WERI-Rb-1 (cell line): ENCODE results near the gene GP1BB.
"Not testable (repeated sequence)": the region's sequence is repeated elsewhere in the genome, so short reads cannot be mapped to it uniquely, and the experiment has no call there.

ENCODE experiments used
- DNase-seq: peaks from one replicate; pipeline ENCODE4 v3.0.0-alpha.2; 2020
- H3K27ac ChIP-seq: fragments of 250-450 bp; sonication (Bioruptor Pico); 2 replicates; pipeline ENCODE4 v1.5.1; 2020; ENCODE audit warnings: mild to moderate bottlenecking, moderate library complexity
- H3K27me3 ChIP-seq: fragments of 250-450 bp; sonication (Bioruptor Pico); 2 replicates; pipeline ENCODE4 v1.5.1; 2021; ENCODE audit warnings: mild to moderate bottlenecking, low read depth, moderate library complexity; ENCODE audit not compliant: insufficient read depth, severe bottlenecking
- H3K36me3 ChIP-seq: fragments of 250-450 bp; sonication (Bioruptor Pico); 2 replicates; pipeline ENCODE4 v1.5.1; 2020; ENCODE audit warnings: mild to moderate bottlenecking, moderate library complexity
- H3K4me3 ChIP-seq: 2 replicates; pipeline ENCODE4 v1.5.1; 2011; ENCODE audit warnings: low read depth, mild to moderate bottlenecking, control low read depth, low read length
- H3K9me3 ChIP-seq: fragments of 250-450 bp; sonication (Bioruptor Pico); 2 replicates; pipeline ENCODE4 v1.5.1; 2021; ENCODE audit warnings: mild to moderate bottlenecking, moderate library complexity; ENCODE audit not compliant: severe bottlenecking
- TF ChIP-seq, protein P1 (sequence below): IDR thresholded peaks from 2 replicates; pipeline ENCODE4 v1.5.1; 2011; ENCODE audit warnings: low read depth, mild to moderate bottlenecking, control low read depth, inconsistent platforms, low read length

Gene GP1BB

DNA sequence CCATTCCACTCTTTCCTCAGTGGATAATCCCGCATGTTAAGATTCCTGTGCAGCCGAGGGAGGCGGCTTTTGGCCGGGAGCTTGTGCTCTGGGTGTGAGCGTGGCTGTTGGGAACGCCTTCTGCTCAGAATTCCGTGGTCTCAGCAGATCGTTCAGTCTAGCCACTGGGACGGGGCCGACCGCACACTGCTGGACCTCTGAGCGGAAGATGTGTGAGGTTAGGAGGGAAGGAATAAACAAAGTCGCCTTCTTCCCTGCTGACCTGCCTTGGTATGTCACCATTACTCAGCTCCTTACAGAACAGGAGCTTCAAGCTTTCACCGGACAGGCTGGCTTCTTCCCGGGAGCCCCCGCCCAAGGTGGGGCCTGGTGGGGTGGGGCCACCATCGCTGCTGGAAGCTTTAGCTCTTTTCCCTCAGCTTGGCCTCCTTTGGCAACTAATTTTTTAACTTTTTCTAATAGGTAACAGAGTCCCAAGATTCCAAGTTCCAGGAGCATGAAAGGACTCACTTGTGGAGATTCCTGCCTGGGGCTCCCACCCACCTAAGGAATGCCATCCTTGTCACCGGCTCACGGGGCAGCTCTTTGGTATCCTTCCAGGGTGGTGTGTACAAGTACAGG lies 31.5 kb upstream of the GP1BB start:
- Histone ChIP-seq H3K27me3 (peaks cover 52% of the 10 kb centered on the region), H3K27ac (no peak overlapping the region), H3K4me3 (no peak overlapping the region), H3K9me3 (no peaks in the 10 kb centered on the region), H3K36me3 (no peaks in the 10 kb centered on the region)
- TF ChIP-seq, protein P1, sequence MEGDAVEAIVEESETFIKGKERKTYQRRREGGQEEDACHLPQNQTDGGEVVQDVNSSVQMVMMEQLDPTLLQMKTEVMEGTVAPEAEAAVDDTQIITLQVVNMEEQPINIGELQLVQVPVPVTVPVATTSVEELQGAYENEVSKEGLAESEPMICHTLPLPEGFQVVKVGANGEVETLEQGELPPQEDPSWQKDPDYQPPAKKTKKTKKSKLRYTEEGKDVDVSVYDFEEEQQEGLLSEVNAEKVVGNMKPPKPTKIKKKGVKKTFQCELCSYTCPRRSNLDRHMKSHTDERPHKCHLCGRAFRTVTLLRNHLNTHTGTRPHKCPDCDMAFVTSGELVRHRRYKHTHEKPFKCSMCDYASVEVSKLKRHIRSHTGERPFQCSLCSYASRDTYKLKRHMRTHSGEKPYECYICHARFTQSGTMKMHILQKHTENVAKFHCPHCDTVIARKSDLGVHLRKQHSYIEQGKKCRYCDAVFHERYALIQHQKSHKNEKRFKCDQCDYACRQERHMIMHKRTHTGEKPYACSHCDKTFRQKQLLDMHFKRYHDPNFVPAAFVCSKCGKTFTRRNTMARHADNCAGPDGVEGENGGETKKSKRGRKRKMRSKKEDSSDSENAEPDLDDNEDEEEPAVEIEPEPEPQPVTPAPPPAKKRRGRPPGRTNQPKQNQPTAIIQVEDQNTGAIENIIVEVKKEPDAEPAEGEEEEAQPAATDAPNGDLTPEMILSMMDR = no peak
- peak; percentile 52 for DNase-seq

- Histone ChIP-seq H3K36me3 (no peaks in the 10 kb centered on the region), H3K27me3 (peaks cover 39% of the 10 kb centered on the region), H3K4me3 (no peak overlapping the region), H3K9me3 (no peaks in the 10 kb centered on the region), H3K27ac (no peak overlapping the region)
- TF ChIP-seq, protein P1 = no peak
- DNase-seq = no peak
These were observed 29.8 kb upstream of the GP1BB start for GRCh38 chr22:19693581-19693980.

DNA sequence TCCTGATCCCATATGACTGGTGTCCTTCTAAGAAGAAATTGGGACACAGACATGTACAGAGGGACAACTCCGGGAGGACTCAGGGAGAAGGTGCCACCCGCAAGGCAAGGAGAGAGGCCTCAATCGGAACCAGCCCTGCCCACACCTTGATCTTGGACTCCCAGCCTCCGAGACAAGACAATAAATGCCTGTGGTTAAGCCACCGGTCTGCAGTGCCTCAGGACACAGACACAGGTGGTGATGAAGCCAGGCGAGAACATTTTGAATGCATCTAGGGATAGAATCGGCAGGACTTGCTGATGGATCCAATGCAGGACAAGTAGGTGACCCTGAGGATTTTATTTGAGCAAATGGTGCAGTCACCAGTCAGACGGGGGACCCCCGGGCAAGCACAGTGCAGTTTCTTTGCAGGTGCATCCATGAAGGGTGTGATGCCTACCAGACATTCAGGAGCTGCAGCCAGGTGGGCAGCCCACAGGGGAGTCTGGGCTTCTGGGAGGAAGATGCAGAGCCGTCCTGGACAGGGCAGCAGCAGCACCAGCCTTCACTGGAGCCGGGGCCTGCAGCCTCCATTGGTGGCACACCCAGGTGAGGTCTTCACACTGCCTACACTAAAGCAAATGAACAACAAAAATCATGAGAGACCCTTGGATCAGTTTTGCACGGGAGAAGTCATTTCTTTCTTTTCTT lies 29.2 kb upstream of the GP1BB start:
- peaks cover 33% of the 10 kb centered on the region for H3K27me3 ChIP-seq
- TF ChIP-seq, protein P1 = no peak
- DNase-seq = no peak
- H3K36me3 ChIP-seq = no peaks in the 10 kb centered on the region
- no peak overlapping the region for H3K27ac ChIP-seq
- no peak overlapping the region for H3K4me3 ChIP-seq
- no peaks in the 10 kb centered on the region for H3K9me3 ChIP-seq

GRCh38 chr22:19694696-19695095 lies 28.6 kb upstream of the GP1BB start:
- TF ChIP-seq, protein P1 = no peak
- DNase-seq = no peak

DNA sequence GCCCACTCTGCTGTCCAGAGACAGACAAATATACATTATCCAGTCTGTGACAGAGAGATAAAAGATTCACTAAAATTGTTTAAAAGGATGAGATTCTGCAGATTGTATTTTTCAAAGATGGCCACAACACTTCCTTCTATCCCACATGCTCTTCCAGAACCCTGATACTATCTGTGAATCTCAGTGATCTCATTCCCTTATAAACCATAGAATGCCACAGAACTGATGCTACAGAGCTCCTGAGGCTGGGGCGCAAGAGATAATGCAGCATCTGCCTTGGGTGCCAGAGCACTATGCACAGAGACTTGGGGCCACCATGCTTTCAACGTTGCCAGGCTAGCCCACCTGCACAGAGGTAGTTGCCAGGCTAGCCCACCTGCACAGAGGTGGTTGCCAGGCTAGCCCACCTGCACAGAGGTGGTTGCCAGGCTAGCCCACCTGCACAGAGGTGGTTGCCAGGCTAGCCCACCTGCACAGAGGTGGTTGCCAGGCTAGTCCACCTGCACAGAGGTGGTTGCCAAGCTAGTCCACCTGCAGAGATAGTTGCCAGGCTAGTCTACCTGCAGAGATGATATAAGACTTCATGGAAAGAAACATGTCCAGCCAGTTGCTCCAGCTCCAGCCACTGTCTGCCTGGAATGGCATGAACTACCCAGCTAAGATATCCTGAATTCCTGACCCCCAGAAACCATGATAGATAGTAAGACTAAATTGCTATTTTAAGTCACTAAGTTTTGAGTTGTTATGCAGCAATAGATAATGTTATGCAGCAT lies 26.6 kb upstream of the GP1BB start:
- no peak overlapping the region for H3K4me3 ChIP-seq
- no peak overlapping the region for H3K27ac ChIP-seq
- DNase-seq = no peak
- TF ChIP-seq, protein P1 = no peak
- H3K27me3 ChIP-seq = peaks cover 8% of the 10 kb centered on the region
- H3K9me3 ChIP-seq = no peaks in the 10 kb centered on the region
- no peaks in the 10 kb centered on the region for H3K36me3 ChIP-seq

More at GRCh38 chr22:19694696-19695095, 28.6 kb upstream of the GP1BB start:
- Histone ChIP-seq H3K27ac (no peak overlapping the region), H3K36me3 (no peaks in the 10 kb centered on the region), H3K9me3 (no peaks in the 10 kb centered on the region), H3K27me3 (peaks cover 27% of the 10 kb centered on the region), H3K4me3 (no peak overlapping the region)

- H3K36me3 ChIP-seq, H3K9me3 ChIP-seq, H3K27me3 ChIP-seq, DNase-seq, H3K4me3 ChIP-seq, H3K27ac ChIP-seq: not testable (repeated sequence)
These were observed 25.5 kb upstream of the GP1BB start for GRCh38 chr22:19697871-19698270.
